ENCODE data around the gene RNLS. TPM values are rescaled to one million over a fixed set of nuclear protein-coding genes. Genes with fewer than 3 reads are reported as not detected.

RNLS gene
- polyA plus RNA-seq, 2 of the 4 experiments (the other 2 are of a cell fraction) = 11.7 to 16.8 TPM

DNA sequence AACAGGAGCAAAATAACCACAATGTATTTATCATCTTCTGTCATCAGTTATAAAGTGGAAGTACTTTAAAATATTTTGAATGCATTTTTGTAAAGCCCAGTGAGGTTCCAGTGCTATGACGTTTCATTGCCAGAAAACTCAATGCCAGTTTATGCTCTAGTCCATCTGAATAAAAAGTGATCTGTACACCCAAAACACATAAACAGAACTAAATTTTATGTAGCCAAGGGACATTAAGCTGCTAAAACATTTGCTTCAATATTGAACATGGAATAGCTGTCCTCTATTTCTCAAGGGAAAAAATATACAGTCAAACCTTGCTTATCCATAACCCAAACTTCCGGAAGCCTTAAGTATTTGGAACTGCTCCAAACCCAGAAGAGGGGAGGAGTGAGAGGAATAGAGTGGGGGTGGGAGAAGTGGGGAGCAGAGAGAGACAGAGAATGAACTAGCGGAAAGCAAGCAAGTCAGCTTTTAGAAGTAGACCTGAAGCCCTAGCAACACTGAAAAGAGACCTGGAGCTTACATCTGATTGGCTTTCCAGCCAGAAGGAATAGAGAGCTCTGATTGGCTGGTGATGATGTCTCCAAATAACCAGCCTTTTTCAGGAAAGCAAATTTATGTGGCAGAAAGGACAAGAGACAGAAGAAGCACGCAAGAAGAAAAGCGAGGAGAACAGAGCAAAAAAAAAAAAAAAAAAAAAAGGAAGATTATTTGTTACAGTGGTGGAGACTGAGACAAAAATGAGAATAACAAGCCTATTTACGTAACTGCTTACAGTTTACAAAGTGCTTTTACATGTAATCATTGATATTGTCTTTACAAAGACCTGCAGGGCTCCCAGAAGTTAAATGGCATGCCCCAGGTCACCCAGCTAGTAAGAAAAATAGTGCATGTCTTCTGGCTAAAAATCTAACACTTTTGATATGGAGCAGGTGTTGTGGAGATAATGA is 196.0 kb downstream of the RNLS start:
- FAIRE-seq = peak; percentile 28
- Histone ChIP-seq H3K4me3 (0 out of 3 replicates have a peak overlapping the region, but pooled peaks have one; percentile 2), H3K27ac (peak overlapping the region; percentile 77 to 82), H3K9me3 (no peaks in the 10 kb centered on the region), H3K4me1 (peaks cover 29% of the 10 kb centered on the region), H3K4me2 (peak overlapping the region; percentile 89)
- peak; percentile 35 to 79; a peak in 5 of 6 replicates for ATAC-seq
- POLR2A ChIA-PET = interaction anchor here (0.7 to 5.6 kb wide), 2 partner anchors 270 to 524 kb away, joined by 9 to 83 read pairs; partner anchors contain the start of genes KLLN and PTEN
- CTCF ChIA-PET = interaction anchor here (1.0 to 1.8 kb wide), 6 partner anchors 31 to 535 kb away, joined by 3 to 5 read pairs (median 4); no protein-coding TSS in a partner anchor
- peak; percentile 33 to 73 for DNase-seq (ENCODE audit: low read depth in 1 of 2, low spot score in 1 of 2)
- TF ChIP-seq ZSCAN20 (CRISPR knock-in tag; IDR thresholded peaks at IDR 0.05) (no peak), BHLHE40 (IDR thresholded peaks at IDR 0.05; ENCODE audit: low read depth, low read length) (no peak), KDM5A (IDR thresholded peaks at IDR 0.05) (no peak), HOXA7 (CRISPR knock-in tag; IDR thresholded peaks at IDR 0.05) (no peak), RFX5 (IDR thresholded peaks at IDR 0.05) (peak; percentile 91)
- 46% methylated on average over 6 of the region's 6 CpGs for WGBS (ENCODE audit: missing lambda C conversion rate)

DNA sequence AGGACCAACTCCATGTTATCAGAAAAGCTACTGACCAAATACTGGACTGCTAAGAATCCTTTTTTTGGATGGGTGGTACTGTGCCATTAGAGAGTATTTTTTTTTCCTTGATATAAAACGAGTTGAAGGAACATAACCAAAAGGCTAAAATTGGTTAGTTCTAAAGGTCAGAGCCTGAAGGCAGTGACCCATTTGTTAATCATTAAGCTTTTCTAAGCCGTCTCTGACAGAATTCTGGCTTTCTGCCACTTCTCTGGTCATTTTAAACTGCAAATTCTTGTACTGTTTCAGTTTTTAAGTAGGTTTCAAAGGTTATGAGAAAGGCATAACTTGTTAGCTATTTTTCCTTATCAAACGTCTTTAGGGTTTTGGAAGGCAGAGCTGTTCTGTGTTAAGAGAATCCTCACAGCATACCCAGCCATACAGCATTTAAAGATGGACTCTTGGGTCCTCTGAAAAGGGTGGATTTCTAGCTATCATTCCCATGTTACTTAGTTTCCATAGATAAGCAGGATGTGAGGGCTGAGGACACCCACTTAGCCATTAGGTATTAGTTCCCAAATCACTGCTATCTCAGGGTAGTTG is 196.8 kb downstream of the RNLS start:
- H3K4me1 ChIP-seq = peaks cover 29% of the 10 kb centered on the region
- ATAC-seq = peak; percentile 54 to 77; a peak in 5 of 6 replicates

DNA sequence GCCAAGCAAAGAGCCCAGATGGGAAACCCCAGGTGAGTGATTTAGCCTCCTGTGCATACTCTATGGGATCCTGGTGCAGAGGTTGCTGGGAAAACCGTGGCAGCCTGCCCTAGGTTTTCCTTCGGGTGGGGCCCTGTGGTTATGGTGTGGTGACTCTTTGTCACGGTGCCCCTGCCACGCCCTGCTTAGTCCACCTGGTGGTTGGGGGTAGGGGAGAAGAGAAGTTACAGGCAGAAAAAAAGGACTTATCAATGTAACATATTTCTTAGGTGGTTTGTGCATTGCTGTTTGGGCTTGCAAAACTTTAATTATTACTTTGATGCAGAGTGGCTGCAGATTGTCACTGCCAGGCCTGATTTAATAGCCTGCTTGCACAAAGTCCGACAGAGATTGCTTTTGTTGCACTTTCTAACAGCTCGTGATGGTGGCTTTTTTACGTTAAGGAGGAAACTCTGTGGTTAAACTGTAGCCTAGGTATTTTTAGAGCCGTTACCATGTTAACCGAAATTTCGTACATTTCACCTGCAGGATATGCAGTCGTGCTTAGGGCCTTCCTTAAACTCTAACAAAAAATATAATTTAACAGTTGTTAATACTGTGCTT is 197.4 kb downstream of the RNLS start:
- POLR2A ChIA-PET = interaction anchor here (5.6 kb wide), 1 partner anchor 523 kb away, joined by 83 read pairs; the partner anchor contains the start of genes KLLN and PTEN
- 1% methylated on average over 11 of the region's 11 CpGs for WGBS (ENCODE audit: missing lambda C conversion rate)
- H3K4me3 ChIP-seq = peak overlapping the region; percentile 29
- peak overlapping the region; percentile 77 to 82 for H3K27ac ChIP-seq
- TF ChIP-seq EP300 (IDR thresholded peaks at IDR 0.05) = peak in 1 of 2 experiments; percentile 11; a peak in 1 of 5 replicates
- TF ChIP-seq RAD21 (conservative IDR thresholded peaks at IDR 0.05 in 1 of 2, IDR thresholded peaks at IDR 0.05 in 1 of 2) = peak in 1 of 2 experiments; percentile 38; a peak in 2 of 5 replicates
- TF ChIP-seq NPAS2 (CRISPR knock-in tag; IDR thresholded peaks at IDR 0.05; ENCODE audit: borderline replicate concordance) = no peak
- peak; percentile 31; the same call in 2 of the 3 replicates for TF ChIP-seq SMC3 (IDR thresholded peaks at IDR 0.05)
- no peaks in the 10 kb centered on the region for H3K9me3 ChIP-seq
- peak; percentile 73 to 82 for ATAC-seq
- H3K4me1 ChIP-seq = peaks cover 29% of the 10 kb centered on the region
- DNase-seq (ENCODE audit: low read depth in 1 of 2, low spot score in 1 of 2) = peak; percentile 41 to 70
- FAIRE-seq = no peak
- CTCF ChIA-PET = interaction anchor here (0.7 to 1.8 kb wide), 6 partner anchors 167 to 535 kb away, joined by 3 to 5 read pairs (median 4); no protein-coding TSS in a partner anchor
- peak overlapping the region; percentile 89 for H3K4me2 ChIP-seq

More for the DNA sequence above, 196.8 kb downstream of the RNLS start:
- POLR2A ChIA-PET = interaction anchor here (5.6 kb wide), 1 partner anchor 523 kb away, joined by 83 read pairs; the partner anchor contains the start of genes KLLN and PTEN
- Histone ChIP-seq H3K27ac (peak overlapping the region; percentile 77 to 82), H3K4me3 (peak overlapping the region; percentile 29), H3K9me3 (no peaks in the 10 kb centered on the region), H3K4me2 (peak overlapping the region; percentile 89)
- DNase-seq (ENCODE audit: low read depth in 1 of 2, low spot score in 1 of 2) = peak; percentile 15 to 58
- 4% methylated on average over 3 of the region's 3 CpGs for WGBS (ENCODE audit: missing lambda C conversion rate)
- FAIRE-seq = peak; percentile 61
- TF ChIP-seq, protein P1, sequence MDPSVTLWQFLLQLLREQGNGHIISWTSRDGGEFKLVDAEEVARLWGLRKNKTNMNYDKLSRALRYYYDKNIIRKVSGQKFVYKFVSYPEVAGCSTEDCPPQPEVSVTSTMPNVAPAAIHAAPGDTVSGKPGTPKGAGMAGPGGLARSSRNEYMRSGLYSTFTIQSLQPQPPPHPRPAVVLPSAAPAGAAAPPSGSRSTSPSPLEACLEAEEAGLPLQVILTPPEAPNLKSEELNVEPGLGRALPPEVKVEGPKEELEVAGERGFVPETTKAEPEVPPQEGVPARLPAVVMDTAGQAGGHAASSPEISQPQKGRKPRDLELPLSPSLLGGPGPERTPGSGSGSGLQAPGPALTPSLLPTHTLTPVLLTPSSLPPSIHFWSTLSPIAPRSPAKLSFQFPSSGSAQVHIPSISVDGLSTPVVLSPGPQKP (IDR thresholded peaks at IDR 0.05; ENCODE audit: low read depth, low read length) = no peak
- 0 out of 2 replicates have a peak, but pooled peaks have one; percentile 9 for TF ChIP-seq GATA3 (IDR thresholded peaks at IDR 0.05; ENCODE audit: borderline replicate concordance)
- CTCF ChIA-PET = interaction anchor here (0.7 to 1.8 kb wide), 6 partner anchors 166 to 536 kb away, joined by 3 to 5 read pairs (median 4); no protein-coding TSS in a partner anchor

- ChIA-PET POLR2A (no interaction called here), CTCF (no interaction called here)
- DNase-seq (ENCODE audit: low read depth in 1 of 2, low spot score in 1 of 2) (no peak), ATAC-seq (no peak), FAIRE-seq (no peak)
- no peaks in the 10 kb centered on the region for H3K9me3 ChIP-seq
- H3K27ac ChIP-seq = no peak overlapping the region
- peaks cover 33% of the 10 kb centered on the region for H3K4me1 ChIP-seq
- WGBS (ENCODE audit: missing lambda C conversion rate) = 58% methylated on average over 1 of the region's 1 CpG
- no peak overlapping the region for H3K4me3 ChIP-seq
- H3K4me2 ChIP-seq = no peak overlapping the region
- TF ChIP-seq TP53 (CRISPR knock-in tag; IDR thresholded peaks at IDR 0.05) = no peak
- no peak for TF ChIP-seq NFE2L2 (conservative IDR thresholded peaks at IDR 0.05; ENCODE audit: low read length)
- no peak for TF ChIP-seq GATA3 (IDR thresholded peaks at IDR 0.05; ENCODE audit: borderline replicate concordance)
- TF ChIP-seq PHF8 (IDR thresholded peaks at IDR 0.05; ENCODE audit: borderline replicate concordance, low read depth) = no peak
- TF ChIP-seq MAX (IDR thresholded peaks at IDR 0.05) = no peak
- no peak for TF ChIP-seq USF2 (IDR thresholded peaks at IDR 0.05)
- TF ChIP-seq ESRRA (IDR thresholded peaks at IDR 0.05; ENCODE audit: borderline replicate concordance, low read length) = no peak
- no peak for TF ChIP-seq MYC (IDR thresholded peaks at IDR 0.05; ENCODE audit: borderline replicate concordance, low read length)
- TF ChIP-seq BHLHE40 (IDR thresholded peaks at IDR 0.05; ENCODE audit: low read depth, low read length) = no peak
- no peak for TF ChIP-seq EHMT2 (IDR thresholded peaks at IDR 0.05; ENCODE audit: low read depth)
- no peak for TF ChIP-seq MAFK (IDR thresholded peaks at IDR 0.05; ENCODE audit: partially characterized antibody)
- TF ChIP-seq HEYL (CRISPR knock-in tag; IDR thresholded peaks at IDR 0.05) = no peak
- no peak for TF ChIP-seq RAD21 (conservative IDR thresholded peaks at IDR 0.05 in 1 of 2, IDR thresholded peaks at IDR 0.05 in 1 of 2)
- no peak for TF ChIP-seq FOSB (CRISPR knock-in tag; IDR thresholded peaks at IDR 0.05)
- no peak for TF ChIP-seq MAZ (IDR thresholded peaks at IDR 0.05; ENCODE audit: borderline replicate concordance, low read depth, low read length)
- TF ChIP-seq EP300 (IDR thresholded peaks at IDR 0.05) = no peak
Observed at GRCh38 chr10:88383276-88383675, 199.8 kb downstream of the RNLS start.
